Body of pancreas (tissue), 4 donors: ENCODE measurements around the gene ENOPH1.

ENCODE experiments used
- CTCF ChIP-seq, 7 experiments: fragments of 450-650 bp in 4 of 7; fragments of 200-600 bp in 3 of 7; sonication (generic) in 3 of 7; IDR thresholded peaks; one replicate each; pipeline ENCODE4 v1.5.1; 2016 to 2019; ENCODE audit warnings: antibody characterized with exemption in 7 of 7
- POLR2A ChIP-seq, 3 donors: fragments of 450-650 bp; IDR thresholded peaks; one replicate each; pipeline ENCODE4 v1.6.1; 2016; ENCODE audit warnings: antibody characterized with exemption in 3 of 3, mild to moderate bottlenecking in 2 of 3

GRCh38 chr4:82397527-82397926 lies 32.9 kb upstream of the ENOPH1 start:
- TF ChIP-seq CTCF (IDR thresholded peaks at IDR 0.05) = no peak
- no peak for TF ChIP-seq POLR2A (IDR thresholded peaks at IDR 0.05)
